ENCODE measurements around the gene CFAP157. TPM values are rescaled to one million over a fixed set of nuclear protein-coding genes. Genes with fewer than 3 reads are reported as not detected.

CFAP157 gene
- total RNA-seq, 1 donor: 0.27 TPM

DNA sequence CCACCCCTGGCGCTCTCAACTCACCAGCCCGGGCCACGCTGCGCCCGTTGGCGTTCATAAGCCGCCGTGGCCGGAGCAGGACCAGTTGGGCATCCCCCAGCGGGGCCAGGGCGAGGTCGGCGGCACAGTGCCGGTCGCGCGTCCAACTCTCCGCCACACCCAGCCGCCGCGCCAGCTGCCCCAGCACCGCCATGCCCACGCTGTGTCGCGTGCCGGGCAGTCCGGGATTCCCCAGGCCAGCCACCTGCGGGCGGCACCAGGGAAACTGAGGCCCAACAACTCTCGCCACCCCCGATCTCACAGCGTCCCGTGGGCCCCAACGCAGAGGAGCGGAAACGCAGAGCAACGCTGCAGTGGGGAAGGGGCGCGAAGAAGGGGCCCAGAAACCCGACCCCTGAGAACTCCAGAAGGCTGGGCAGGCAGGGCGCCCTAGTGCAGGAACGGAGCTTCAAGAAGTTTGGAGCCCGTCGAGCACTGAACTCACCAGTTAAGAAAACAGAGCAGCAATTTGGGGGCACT is 8.2 kb downstream of the CFAP157 start:
- DNase-seq (ENCODE audit: low read depth in 2 of 3, low spot score in 2 of 3): no peak

DNA sequence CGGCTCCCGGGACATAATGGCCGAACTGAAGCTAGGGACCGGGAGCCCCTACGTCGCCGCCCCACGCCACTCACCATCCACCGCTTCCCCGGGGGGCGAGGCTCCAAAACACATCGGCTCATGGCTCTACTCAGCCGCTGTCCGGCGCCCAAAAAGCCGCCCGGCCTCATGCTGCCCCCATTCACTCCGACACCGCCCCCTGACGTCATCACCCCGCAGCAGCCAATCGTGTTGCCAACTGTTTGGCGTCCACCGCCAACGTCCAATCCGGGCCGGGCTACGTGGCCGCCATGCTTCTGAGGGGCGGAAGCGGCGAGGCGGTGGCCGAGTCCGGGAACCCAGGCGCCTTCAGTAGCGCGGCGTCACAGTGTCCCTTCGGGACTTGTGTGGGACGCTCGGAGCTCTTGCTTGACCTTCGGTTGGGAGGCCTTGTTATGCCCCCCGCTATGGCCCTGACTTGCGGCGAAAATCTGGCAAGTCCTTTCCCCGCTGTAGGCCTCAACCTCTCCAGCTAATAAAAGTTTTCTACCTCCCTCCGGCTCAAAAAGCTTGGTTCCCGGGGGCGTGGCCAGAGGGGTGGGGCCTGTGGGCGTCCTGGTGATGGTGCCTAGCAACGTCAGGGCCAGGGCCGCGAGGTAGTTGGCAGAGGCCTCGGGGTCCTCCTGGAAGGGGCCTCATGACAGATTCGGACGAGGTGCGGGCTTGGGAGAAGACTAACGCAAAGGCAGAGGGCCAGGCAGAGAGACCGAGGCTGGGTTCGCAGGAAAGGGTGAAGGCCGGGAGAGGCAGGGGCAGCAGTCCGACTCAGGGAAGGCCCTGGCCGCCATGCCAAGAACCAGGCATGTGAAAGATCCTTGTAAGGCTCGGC is 8.9 kb downstream of the CFAP157 start, which contains the start of the genes PTRH1 and TTC16:
Gene PTRH1, minus strand, starts transcription at position 194 of the 868 bp plus-strand sequence. Its CDS starts 24 bp downstream, at position 170.
Gene TTC16, plus strand, starts transcription at position 610 of the 868 bp plus-strand sequence. Its CDS starts 67 bp downstream, at position 677.
- DNase-seq (ENCODE audit: low read depth in 2 of 3, low spot score in 2 of 3): peak; percentile 89 to 97 (median 95)

DNA sequence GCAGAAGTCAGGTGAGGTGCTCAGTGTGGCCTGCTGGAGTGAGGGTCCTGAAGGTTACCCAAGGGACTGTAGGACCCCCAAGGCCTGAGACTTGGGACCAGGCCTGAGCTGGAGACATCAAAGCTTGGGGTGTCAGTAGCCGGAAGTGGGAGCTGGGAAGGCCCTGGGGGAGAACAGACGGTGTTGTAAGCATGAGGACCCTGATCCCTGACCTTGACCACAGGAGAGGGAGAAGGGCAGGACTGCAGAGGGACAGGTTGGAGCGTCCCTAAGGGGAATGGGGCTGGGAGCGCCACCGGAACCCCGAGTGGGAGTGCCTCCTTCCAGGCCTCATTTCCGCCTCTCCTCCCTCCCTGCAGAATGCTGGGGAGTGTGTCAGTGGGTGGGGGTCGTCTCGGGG is 9.6 kb downstream of the CFAP157 start:
- no peak for DNase-seq (ENCODE audit: low read depth in 2 of 3, low spot score in 2 of 3)

GRCh38 chr9:127717766-127718165 is 11.0 kb downstream of the CFAP157 start:
- no peak for DNase-seq (ENCODE audit: low read depth in 2 of 3, low spot score in 2 of 3)

- DNase-seq (ENCODE audit: low read depth in 2 of 3, low spot score in 2 of 3): no peak
Observed at GRCh38 chr9:127720031-127720864, 13.5 kb downstream of the CFAP157 start.

DNA sequence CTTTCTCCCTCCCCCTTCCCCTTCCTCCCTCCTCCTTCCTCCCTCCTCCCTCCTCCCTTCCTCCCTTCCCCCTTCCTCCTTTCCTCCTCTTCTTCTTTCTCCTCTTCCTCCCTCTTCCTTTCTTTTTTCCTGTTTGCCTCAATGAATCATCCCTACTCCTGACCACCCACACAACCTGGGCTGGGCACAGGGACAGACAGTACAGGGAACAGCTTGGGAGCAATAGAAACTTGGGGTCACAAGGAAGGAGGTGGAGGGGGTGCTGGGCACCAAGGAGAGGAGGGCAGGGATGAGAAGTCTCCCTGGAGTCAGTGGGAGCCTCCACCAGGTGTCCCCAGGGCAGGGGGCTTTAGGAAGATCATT is 14.1 kb downstream of the CFAP157 start:
- no peak for DNase-seq (ENCODE audit: low read depth in 2 of 3, low spot score in 2 of 3)

DNA sequence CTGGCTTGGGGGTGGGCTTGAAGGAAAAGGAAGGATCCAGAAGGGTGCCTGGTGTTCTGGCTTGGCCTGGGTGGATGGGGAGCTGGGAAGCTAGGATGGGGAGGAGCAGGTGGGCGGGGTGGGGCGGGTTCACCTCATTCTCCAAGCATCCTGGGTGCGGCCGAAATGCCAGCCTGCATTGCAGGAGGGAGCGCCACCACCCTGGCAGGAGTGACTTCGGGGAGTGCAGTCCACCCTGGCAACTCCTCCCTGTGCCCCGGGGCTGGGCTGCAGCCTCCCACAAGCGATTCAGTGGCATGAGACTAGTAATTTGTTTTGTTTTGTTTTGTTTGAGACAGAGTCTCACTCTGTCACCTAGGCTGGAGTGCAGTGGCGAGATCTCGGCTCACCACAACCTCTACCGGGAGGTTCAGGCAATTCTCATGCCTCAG is 14.6 kb downstream of the CFAP157 start:
- DNase-seq (ENCODE audit: low read depth in 2 of 3, low spot score in 2 of 3): no peak

- DNase-seq (ENCODE audit: low read depth in 2 of 3, low spot score in 2 of 3): no peak
Observed at GRCh38 chr9:127722055-127722745, 15.4 kb downstream of the CFAP157 start.

- no peak for DNase-seq (ENCODE audit: low read depth in 2 of 3, low spot score in 2 of 3)
Observed at GRCh38 chr9:127723013-127723412, 16.2 kb downstream of the CFAP157 start.

GRCh38 chr9:127723444-127723843 is 16.7 kb downstream of the CFAP157 start:
- no peak for DNase-seq (ENCODE audit: low read depth in 2 of 3, low spot score in 2 of 3)

- no peak for DNase-seq (ENCODE audit: low read depth in 2 of 3, low spot score in 2 of 3)
Observed at GRCh38 chr9:127724012-127724411, 17.2 kb downstream of the CFAP157 start.

- DNase-seq (ENCODE audit: low read depth in 2 of 3, low spot score in 2 of 3): no peak
Observed at GRCh38 chr9:127726871-127727270, 20.1 kb downstream of the CFAP157 start.

DNA sequence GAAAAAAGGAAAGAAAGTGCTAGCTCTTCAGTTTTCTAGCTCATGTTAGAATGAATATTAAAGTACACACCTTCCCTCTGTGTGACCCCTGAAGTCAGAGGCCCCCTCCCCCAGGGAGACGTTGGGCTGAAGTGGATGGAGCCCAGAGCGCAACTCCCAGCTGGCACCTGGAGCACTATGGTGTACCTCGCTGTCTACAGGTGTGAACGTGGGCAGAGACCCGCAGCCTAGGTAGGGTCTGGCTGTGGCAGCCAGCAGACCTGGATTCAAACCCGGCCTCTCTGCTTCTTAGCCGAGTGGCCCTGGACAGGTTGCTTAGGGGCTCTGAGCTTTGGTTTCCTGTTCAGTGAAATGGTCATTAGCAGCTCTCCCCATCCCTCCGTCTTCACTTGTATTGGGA is 22.0 kb downstream of the CFAP157 start:
- DNase-seq (ENCODE audit: low read depth in 2 of 3, low spot score in 2 of 3): no peak

- no peak for DNase-seq (ENCODE audit: low read depth in 2 of 3, low spot score in 2 of 3)
Observed at GRCh38 chr9:127729522-127730256, 22.9 kb downstream of the CFAP157 start.

DNA sequence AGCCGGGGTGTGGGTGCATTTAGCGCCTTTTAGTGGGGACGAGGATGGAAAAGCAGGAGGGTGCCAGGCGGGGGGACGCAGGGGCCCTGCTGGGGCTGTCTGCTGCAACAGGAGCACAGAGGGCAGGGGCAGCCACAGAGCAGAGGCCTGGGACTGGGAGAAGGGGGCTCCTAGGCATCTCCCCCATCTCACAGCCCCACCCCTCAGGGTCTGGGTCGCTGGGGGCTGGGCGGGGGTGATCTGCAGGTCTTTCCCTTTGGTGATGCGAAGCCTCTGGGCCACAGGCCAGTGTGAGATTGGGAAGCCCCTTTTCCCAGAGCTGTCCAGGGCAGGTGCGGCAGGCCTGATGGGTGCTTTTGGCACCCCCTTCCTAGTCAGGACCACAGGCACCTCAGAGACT is 23.5 kb downstream of the CFAP157 start:
- DNase-seq (ENCODE audit: low read depth in 2 of 3, low spot score in 2 of 3): no peak

- DNase-seq (ENCODE audit: low read depth in 2 of 3, low spot score in 2 of 3): no peak
Observed at GRCh38 chr9:127730799-127731410, 24.1 kb downstream of the CFAP157 start.

DNA sequence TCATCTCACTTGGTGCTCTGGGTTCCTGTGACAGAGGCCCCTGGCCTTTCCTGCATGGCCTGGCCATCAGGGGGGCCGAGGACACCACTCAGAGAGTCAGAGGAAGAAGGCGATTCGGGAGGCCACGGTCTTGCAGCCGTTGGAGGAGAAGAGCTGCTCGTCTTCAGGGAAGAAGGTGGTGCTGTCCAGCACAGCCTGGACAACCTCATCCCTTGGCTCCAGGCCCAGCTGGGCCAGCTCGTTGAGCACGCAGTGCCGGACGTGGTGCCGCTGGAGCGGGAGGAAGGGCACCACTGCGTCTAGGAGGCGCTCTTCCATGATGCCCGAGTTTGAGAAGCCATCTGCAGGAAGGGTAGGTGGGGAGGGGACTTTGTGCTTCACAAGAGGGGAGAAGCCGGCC is 25.1 kb downstream of the CFAP157 start:
- no peak for DNase-seq (ENCODE audit: low read depth in 2 of 3, low spot score in 2 of 3)

DNA sequence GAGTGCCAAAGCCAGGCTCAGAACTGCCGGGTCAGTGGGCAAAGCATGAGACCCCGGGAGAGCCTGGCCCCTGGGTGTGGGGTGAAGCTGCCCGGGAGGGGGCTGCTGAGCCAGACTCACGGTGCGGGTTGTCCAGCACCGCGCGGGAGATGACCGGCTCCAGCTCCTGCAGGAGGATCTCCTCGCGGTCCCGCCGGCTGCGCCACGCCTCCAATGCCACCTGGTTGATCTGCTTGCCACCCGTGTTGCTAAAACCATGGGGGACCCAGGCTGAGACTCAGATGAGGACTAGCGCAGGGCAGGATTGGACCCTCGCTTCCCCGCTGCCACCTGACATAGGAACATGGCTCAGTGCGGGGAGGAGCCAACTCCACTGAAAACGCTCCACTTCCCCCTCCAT is 25.7 kb downstream of the CFAP157 start:
- DNase-seq (ENCODE audit: low read depth in 2 of 3, low spot score in 2 of 3): no peak

- no peak for DNase-seq (ENCODE audit: low read depth in 2 of 3, low spot score in 2 of 3)
Observed at GRCh38 chr9:127733614-127734013, 26.8 kb downstream of the CFAP157 start.
